ENCODE results near the gene COX6A1. TPM values are rescaled to one million over a fixed set of nuclear protein-coding genes. Genes with fewer than 3 reads are reported as not detected.

COX6A1 gene
- total RNA-seq, 1 donor from 2014 or later = 258 TPM

DNA sequence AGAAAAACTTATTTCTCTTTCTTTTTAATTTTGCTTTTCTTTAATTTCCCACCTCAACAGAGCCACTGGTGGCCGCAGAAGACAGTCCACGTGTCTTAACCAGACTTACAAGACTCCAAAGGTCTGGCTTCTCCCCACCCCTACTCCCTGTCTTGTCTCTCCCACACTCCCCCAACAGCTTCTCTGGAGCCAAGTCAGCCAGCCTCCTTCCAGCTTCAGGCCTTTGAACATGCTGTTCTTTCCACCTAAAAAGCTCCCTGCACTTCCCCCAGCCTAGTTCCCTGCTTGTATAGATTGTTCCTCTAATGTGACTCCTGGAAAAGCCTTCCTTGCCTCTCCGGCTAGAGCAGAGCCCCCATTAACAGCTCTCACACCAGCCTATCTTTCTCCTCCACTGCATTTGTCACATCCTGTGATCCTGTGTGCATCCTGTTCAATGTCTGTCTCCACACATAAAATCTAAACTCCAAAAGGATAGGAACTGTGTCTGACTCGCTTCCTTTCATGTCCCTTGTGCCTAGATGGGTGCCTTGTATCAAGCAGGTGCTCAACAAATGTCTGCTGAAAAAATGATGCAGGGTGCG is 50.2 kb downstream of the COX6A1 start:
- ATAC-seq (no peak), DNase-seq (no peak)
- Histone ChIP-seq H3K9me3 (no peaks in the 10 kb centered on the region), H3K4me1 (no peaks in the 10 kb centered on the region), H3K36me3 (no peaks in the 10 kb centered on the region), H3K27me3 (no peaks in the 10 kb centered on the region), H3K27ac (no peak overlapping the region), H3K4me3 (no peak overlapping the region)
- no peak for TF ChIP-seq CTCF (IDR thresholded peaks at IDR 0.05)
- intact Hi-C loops (cut with DNase I) = no loop called here

DNA sequence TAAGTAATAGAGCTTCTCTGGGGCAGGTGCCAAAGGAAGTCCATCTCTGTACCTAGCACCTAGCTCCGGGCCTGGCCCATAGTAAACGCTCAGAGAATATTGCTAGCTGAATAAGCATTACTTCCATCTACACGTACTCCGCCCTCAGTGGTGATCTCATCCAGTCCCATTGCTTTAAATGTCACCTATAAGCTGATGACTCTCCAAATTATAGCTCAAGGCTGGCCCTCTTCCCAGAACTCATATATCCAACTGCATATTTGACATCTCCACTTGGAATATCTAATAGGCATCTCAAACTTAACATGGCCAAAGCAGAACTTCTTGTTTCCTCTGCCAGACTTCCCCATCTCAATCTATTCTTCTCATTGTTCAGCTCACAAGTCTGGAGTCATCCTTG is 51.1 kb downstream of the COX6A1 start:
- DNase-seq = no peak

DNA sequence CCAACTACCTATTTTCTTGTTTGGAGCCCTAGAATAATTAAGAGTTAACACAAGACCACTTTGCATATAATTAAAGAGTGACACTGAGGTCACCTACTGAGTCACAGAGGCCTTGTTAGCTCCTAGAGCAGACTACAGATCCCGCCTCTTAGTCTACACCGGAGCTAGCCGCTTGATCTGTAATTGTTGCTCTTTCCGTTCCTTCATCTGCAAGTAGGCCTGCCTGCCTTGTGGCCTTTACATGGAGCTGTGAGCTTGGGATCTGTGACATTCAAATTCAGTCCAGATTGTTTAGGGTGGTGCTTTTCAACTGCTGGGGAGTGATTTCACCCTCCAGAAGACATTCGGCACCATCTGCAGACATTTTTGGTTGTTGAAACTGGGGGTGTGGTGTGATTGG is 52.4 kb downstream of the COX6A1 start:
- no peaks in the 10 kb centered on the region for H3K36me3 ChIP-seq
- no peak overlapping the region for H3K27ac ChIP-seq
- no peaks in the 10 kb centered on the region for H3K27me3 ChIP-seq
- H3K4me3 ChIP-seq = no peak overlapping the region
- intact Hi-C loops (cut with DNase I) = no loop called here
- peaks cover 6% of the 10 kb centered on the region for H3K4me1 ChIP-seq
- TF ChIP-seq CTCF (IDR thresholded peaks at IDR 0.05) = no peak
- DNase-seq (no peak), ATAC-seq (no peak)
- H3K9me3 ChIP-seq = no peaks in the 10 kb centered on the region

More for the DNA sequence above, 51.1 kb downstream of the COX6A1 start:
- no peak overlapping the region for H3K4me3 ChIP-seq
- no peak for ATAC-seq
- no peaks in the 10 kb centered on the region for H3K36me3 ChIP-seq
- TF ChIP-seq CTCF (IDR thresholded peaks at IDR 0.05) = no peak
- H3K27me3 ChIP-seq = no peaks in the 10 kb centered on the region
- H3K9me3 ChIP-seq = no peaks in the 10 kb centered on the region
- intact Hi-C loops (cut with DNase I) = no loop called here
- H3K4me1 ChIP-seq = no peaks in the 10 kb centered on the region
- no peak overlapping the region for H3K27ac ChIP-seq

Other genes starting within 250 kb of the COX6A1 start
- 77.2 TPM for gene GCN1, start 243.4 kb upstream of the COX6A1 start, total RNA-seq
- 1,192 TPM for gene RPLP0, start 237.0 kb upstream of the COX6A1 start, total RNA-seq
- 105 TPM for gene PXN, start 172.4 kb upstream of the COX6A1 start, total RNA-seq
- 14,226 TPM for gene RNU4-2, start 146.2 kb upstream of the COX6A1 start, total RNA-seq
- 2,477 TPM for gene RNU4-1, start 144.9 kb upstream of the COX6A1 start, total RNA-seq
- gene SIRT4, start 135.8 kb upstream of the COX6A1 start, total RNA-seq = 2.4 TPM
- gene PLA2G1B, start 110.3 kb upstream of the COX6A1 start, total RNA-seq = 62.2 TPM
- 0.46 TPM for gene MSI1, start 68.9 kb upstream of the COX6A1 start, total RNA-seq
- 21.1 TPM for gene TRIAP1, start 8.3 kb downstream of the COX6A1 start, total RNA-seq
- 29.3 TPM for gene GATC, start 8.3 kb downstream of the COX6A1 start, total RNA-seq
- gene SRSF9, start 31.6 kb downstream of the COX6A1 start, total RNA-seq = 116 TPM
- 242 TPM for gene DYNLL1, start 58.0 kb downstream of the COX6A1 start, total RNA-seq
- 19.6 TPM for gene COQ5, start 91.0 kb downstream of the COX6A1 start, total RNA-seq
- 190 TPM for gene RNF10, start 96.2 kb downstream of the COX6A1 start, total RNA-seq
- gene POP5, start 143.3 kb downstream of the COX6A1 start, total RNA-seq = 41.1 TPM
- gene CABP1, start 202.5 kb downstream of the COX6A1 start, total RNA-seq = 0.23 TPM
- 115 TPM for gene MLEC, start 249.0 kb downstream of the COX6A1 start, total RNA-seq

Measured in upper lobe of right lung (tissue), 1 donor.